Measurements from ENCODE around the gene CES3. TPM values are rescaled to one million over a fixed set of nuclear protein-coding genes. Genes with fewer than 3 reads are reported as not detected.
"Not testable (repeated sequence)": the region's sequence is repeated elsewhere in the genome, so short reads cannot be mapped to it uniquely, and the experiment has no call there.

Gene CES3
- polyA plus RNA-seq, 1 donor (not counting 4 experiments of a cell fraction or from before 2014, with no cell fraction given), result 1.5 TPM

- Histone ChIP-seq H4K20me1 (ENCODE audit: control insufficient read depth, extremely low read depth, insufficient read depth, low read length) (no peaks in the 10 kb centered on the region), H3K4me1 (ENCODE audit: control insufficient read depth, extremely low read depth, insufficient read depth, low read length) (peaks cover 11% of the 10 kb centered on the region), H2AFZ (ENCODE audit: control insufficient read depth, low read length) (peak overlapping the region; percentile 26), H3K79me2 (ENCODE audit: control insufficient read depth, insufficient read depth, low read length) (no peaks in the 10 kb centered on the region), H3K4me3 (ENCODE audit: control insufficient read depth in 2 of 3, extremely low read depth in 1 of 3, insufficient read depth in 2 of 3, low read depth in 1 of 3, low read length in 3 of 3) (no peak overlapping the region), H3K36me3 (ENCODE audit: control insufficient read depth in 2 of 2, extremely low read depth in 1 of 2, insufficient read depth in 2 of 2, low read length in 2 of 2) (no peaks in the 10 kb centered on the region), H3K27me3 (ENCODE audit: control insufficient read depth, extremely low read depth, insufficient read depth, low read length) (no peaks in the 10 kb centered on the region), H3K27ac (ENCODE audit: control insufficient read depth, insufficient read depth, low read length) (no peak overlapping the region), H3K9ac (ENCODE audit: control insufficient read depth, extremely low read depth, insufficient read depth, low read length) (no peak overlapping the region), H3K4me2 (ENCODE audit: control insufficient read depth, extremely low read depth, insufficient read depth, low read depth, low read length) (no peak overlapping the region), H3K9me3 (ENCODE audit: control insufficient read depth, low read depth, low read length) (no peaks in the 10 kb centered on the region), H3K9me1 (ENCODE audit: control insufficient read depth, extremely low read depth, insufficient read depth, low read length) (no peaks in the 10 kb centered on the region)
- DNase-seq (ENCODE audit: low read depth, low spot score) (no peak), FAIRE-seq (peak; percentile 71)
- dilution Hi-C loops (cut with MboI; ENCODE audit: extremely low pct_ligation_motif_present, low sequenced_read_pairs), result no loop called here
- TF ChIP-seq EZH2 (IDR thresholded peaks at IDR 0.05; ENCODE audit: low read length) (no peak), CTCF (optimal IDR thresholded peaks at IDR 0.05 in 1 of 3, IDR thresholded peaks at IDR 0.05 in 1 of 3, conservative IDR thresholded peaks at IDR 0.05 in 1 of 3; ENCODE audit: extremely low read depth in 1 of 3, insufficient read depth in 2 of 3, low read length in 3 of 3) (peak; percentile 79 to 90 (median 86))
These were observed 6.9 kb upstream of the CES3 start for GRCh38 chr16:66954097-66954659.

- H3K9me3 ChIP-seq (ENCODE audit: control insufficient read depth, low read depth, low read length); FAIRE-seq; H3K4me1 ChIP-seq (ENCODE audit: control insufficient read depth, extremely low read depth, insufficient read depth, low read length); H3K79me2 ChIP-seq (ENCODE audit: control insufficient read depth, insufficient read depth, low read length); DNase-seq (ENCODE audit: low read depth, low spot score); H3K4me2 ChIP-seq (ENCODE audit: control insufficient read depth, extremely low read depth, insufficient read depth, low read depth, low read length); H4K20me1 ChIP-seq (ENCODE audit: control insufficient read depth, extremely low read depth, insufficient read depth, low read length); dilution Hi-C loops (cut with MboI; ENCODE audit: extremely low pct_ligation_motif_present, low sequenced_read_pairs); H2AFZ ChIP-seq (ENCODE audit: control insufficient read depth, low read length); H3K4me3 ChIP-seq (ENCODE audit: control insufficient read depth in 2 of 3, extremely low read depth in 1 of 3, insufficient read depth in 2 of 3, low read depth in 1 of 3, low read length in 3 of 3); H3K9ac ChIP-seq (ENCODE audit: control insufficient read depth, extremely low read depth, insufficient read depth, low read length); H3K36me3 ChIP-seq (ENCODE audit: control insufficient read depth in 2 of 2, extremely low read depth in 1 of 2, insufficient read depth in 2 of 2, low read length in 2 of 2); H3K9me1 ChIP-seq (ENCODE audit: control insufficient read depth, extremely low read depth, insufficient read depth, low read length); H3K27me3 ChIP-seq (ENCODE audit: control insufficient read depth, extremely low read depth, insufficient read depth, low read length); H3K27ac ChIP-seq (ENCODE audit: control insufficient read depth, insufficient read depth, low read length): not testable (repeated sequence)
These were observed 5.5 kb upstream of the CES3 start for GRCh38 chr16:66955363-66956153.

- dilution Hi-C loops (cut with MboI; ENCODE audit: extremely low pct_ligation_motif_present, low sequenced_read_pairs); FAIRE-seq; H3K79me2 ChIP-seq (ENCODE audit: control insufficient read depth, insufficient read depth, low read length); H2AFZ ChIP-seq (ENCODE audit: control insufficient read depth, low read length); H3K4me2 ChIP-seq (ENCODE audit: control insufficient read depth, extremely low read depth, insufficient read depth, low read depth, low read length); H3K9me1 ChIP-seq (ENCODE audit: control insufficient read depth, extremely low read depth, insufficient read depth, low read length); H3K9ac ChIP-seq (ENCODE audit: control insufficient read depth, extremely low read depth, insufficient read depth, low read length); H4K20me1 ChIP-seq (ENCODE audit: control insufficient read depth, extremely low read depth, insufficient read depth, low read length); H3K4me1 ChIP-seq (ENCODE audit: control insufficient read depth, extremely low read depth, insufficient read depth, low read length); H3K27ac ChIP-seq (ENCODE audit: control insufficient read depth, insufficient read depth, low read length); DNase-seq (ENCODE audit: low read depth, low spot score); H3K36me3 ChIP-seq (ENCODE audit: control insufficient read depth in 2 of 2, extremely low read depth in 1 of 2, insufficient read depth in 2 of 2, low read length in 2 of 2); H3K27me3 ChIP-seq (ENCODE audit: control insufficient read depth, extremely low read depth, insufficient read depth, low read length); H3K4me3 ChIP-seq (ENCODE audit: control insufficient read depth in 2 of 3, extremely low read depth in 1 of 3, insufficient read depth in 2 of 3, low read depth in 1 of 3, low read length in 3 of 3); H3K9me3 ChIP-seq (ENCODE audit: control insufficient read depth, low read depth, low read length): not testable (repeated sequence)
These were observed 5.0 kb upstream of the CES3 start for GRCh38 chr16:66956154-66956457.

Data from keratinocyte (primary cell).